Measurements from ENCODE around the gene CHST11.

The CHST11 gene

GRCh38 chr12:104479123-104479662, 22.4 kb downstream of the CHST11 start:
- DNase-seq (ENCODE audit: low read depth in 1 of 2, low spot score in 1 of 2): no peak

GRCh38 chr12:104480012-104480411, 23.3 kb downstream of the CHST11 start:
- DNase-seq (ENCODE audit: low read depth in 1 of 2, low spot score in 1 of 2): no peak

DNA sequence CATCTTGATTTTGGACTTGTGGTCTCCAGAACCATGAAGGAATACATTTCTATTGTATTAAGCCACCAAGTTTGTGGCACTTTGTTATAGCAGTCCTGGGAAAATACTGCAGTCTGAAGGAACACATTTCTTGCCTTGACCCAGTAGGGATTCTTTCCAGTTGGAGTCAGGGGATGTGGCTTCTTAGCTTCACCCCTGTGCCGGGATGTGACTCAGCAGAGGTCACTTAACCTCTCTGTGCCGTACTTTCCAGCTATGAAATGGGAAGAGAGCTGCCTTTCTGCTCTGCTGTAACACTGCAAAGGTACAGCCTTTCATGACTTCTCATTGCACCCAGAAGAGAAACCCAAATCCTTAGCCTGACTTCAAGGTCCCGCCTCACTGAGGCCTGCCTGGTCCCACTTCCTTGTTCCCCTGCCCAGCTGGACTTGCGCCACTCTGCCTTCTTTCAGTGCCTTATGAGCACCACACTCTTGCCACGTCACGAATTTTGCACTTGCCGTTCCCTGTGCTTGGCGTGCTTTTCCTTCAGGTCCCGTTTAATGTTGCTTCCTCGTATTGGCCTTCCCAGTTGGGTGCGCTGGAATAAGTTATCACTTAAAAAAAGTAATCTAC, 24.2 kb downstream of the CHST11 start:
- no peak for DNase-seq (ENCODE audit: low read depth in 1 of 2, low spot score in 1 of 2)

DNA sequence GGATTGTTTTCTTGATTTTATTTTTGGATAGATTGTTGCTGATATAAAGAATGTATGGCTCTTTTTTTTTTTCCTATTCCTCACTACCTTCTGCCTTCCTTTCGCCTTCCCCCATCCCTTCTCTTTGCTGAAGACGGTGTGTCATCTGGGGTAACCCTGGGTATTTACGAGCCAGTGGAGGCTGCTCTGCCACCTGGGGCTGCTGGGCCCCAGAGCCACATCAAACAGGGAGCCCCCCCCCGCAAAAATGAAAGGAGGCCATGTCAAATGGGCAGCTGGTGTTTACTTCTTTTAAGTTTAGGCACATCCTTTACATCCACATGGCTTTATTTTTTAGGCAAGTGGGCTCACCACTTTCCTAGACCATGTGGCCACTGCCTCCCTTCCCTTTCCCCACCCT, 25.4 kb downstream of the CHST11 start:
- DNase-seq (ENCODE audit: low read depth in 1 of 2, low spot score in 1 of 2): no peak

DNA sequence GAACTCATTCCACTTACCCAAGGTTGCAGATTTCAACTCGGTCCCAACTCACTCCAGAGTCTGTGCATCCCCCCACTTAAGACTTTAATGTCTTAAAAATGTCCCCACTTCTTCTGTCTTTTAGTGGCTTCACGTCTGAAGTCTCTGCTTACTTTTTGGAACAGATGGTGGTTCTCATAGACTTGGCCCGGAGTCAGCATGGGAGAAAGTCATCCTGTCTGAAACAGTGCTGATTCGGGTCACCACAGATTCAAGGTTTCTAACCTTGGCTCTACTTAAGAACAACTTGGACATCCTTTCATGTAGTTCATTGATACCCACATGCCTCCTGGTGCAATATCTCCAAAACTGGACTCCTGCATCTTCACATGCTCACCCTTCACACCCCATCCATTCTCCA, 26.0 kb downstream of the CHST11 start:
- no peak for DNase-seq (ENCODE audit: low read depth in 1 of 2, low spot score in 1 of 2)

GRCh38 chr12:104484079-104484478, 27.3 kb downstream of the CHST11 start:
- DNase-seq (ENCODE audit: low read depth in 1 of 2, low spot score in 1 of 2): no peak

- DNase-seq (ENCODE audit: low read depth in 1 of 2, low spot score in 1 of 2): peak in 1 of 2 donors; percentile 20
These were observed 29.1 kb downstream of the CHST11 start for GRCh38 chr12:104485651-104486362.

GRCh38 chr12:104486363-104486750, 29.6 kb downstream of the CHST11 start:
- DNase-seq (ENCODE audit: low read depth in 1 of 2, low spot score in 1 of 2): no peak

GRCh38 chr12:104486943-104487819, 30.4 kb downstream of the CHST11 start:
- no peak for DNase-seq (ENCODE audit: low read depth in 1 of 2, low spot score in 1 of 2)

GRCh38 chr12:104488374-104488773, 31.6 kb downstream of the CHST11 start:
- no peak for DNase-seq (ENCODE audit: low read depth in 1 of 2, low spot score in 1 of 2)

DNA sequence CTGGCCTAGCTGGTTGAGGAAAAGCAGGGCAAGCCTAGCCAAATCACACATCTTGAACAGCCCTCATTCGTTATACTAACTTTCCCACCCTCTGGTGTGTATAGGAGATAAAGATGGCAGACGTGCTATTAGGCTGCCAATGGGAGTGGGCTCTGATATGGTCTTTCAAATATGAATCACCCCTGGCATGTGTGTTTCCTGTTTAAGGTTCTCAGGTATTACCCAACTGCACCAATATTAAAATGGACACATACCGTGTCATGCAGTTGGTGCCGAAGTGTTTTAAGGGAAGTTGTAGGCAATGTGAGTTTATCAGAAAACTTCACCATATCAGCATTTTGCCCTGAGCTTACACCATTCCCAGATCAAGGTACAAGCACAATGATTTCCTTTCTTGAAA, 33.4 kb downstream of the CHST11 start:
- no peak for DNase-seq (ENCODE audit: low read depth in 1 of 2, low spot score in 1 of 2)

GRCh38 chr12:104490850-104491249, 34.1 kb downstream of the CHST11 start:
- DNase-seq (ENCODE audit: low read depth in 1 of 2, low spot score in 1 of 2): no peak

GRCh38 chr12:104493496-104493895, 36.7 kb downstream of the CHST11 start:
- DNase-seq (ENCODE audit: low read depth in 1 of 2, low spot score in 1 of 2): no peak

DNA sequence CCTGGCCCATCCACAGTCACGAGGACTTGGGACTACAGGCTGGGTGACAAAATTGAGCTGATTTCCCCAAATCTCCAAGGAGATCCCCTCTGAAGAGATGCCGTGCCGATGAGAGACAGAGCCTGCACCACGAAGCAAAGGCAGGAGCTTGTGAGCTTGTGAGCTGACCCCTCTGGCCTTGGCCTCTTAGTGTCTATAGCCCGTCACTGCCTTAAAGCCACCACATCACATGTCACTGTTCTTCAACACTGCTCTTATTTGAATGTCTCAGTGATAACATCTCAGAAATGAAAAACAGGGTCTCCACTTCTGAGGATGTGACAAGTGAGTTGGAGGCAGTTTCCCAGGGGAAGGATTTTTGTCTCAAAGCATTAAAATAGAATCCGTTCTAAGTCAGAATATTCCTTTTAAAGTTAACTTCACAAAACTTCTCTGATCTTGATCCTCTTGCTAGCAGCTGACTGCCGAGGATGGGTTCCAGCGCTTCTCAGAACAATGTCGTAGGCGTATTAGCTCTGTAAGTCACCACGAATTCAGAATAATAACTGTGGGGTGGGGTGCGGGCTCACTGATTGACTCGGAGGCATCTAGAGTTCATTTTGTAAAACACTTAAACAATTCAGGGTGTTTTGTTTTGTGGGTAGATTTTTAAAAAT, 37.5 kb downstream of the CHST11 start:
- DNase-seq (ENCODE audit: low read depth in 1 of 2, low spot score in 1 of 2): peak in 1 of 2 donors; percentile 63

DNA sequence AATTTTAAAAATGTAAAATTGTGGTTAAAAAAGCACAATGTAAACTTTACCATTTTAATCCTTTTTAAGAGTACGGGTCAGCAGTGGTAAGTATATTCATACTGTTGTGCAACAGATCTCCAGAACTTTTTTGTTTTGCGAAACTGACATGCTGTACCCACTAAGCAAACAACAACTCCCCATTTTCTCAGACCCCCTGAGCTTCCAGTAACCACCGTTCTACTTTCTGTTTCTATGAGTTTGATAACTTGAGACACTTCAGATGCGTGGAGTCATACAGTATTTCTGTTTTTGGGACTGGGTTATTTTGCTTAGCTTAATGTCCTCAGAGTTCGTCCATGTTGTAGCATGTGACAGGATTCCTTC, 38.0 kb downstream of the CHST11 start:
- no peak for DNase-seq (ENCODE audit: low read depth in 1 of 2, low spot score in 1 of 2)

- no peak for DNase-seq (ENCODE audit: low read depth in 1 of 2, low spot score in 1 of 2)
These were observed 39.0 kb downstream of the CHST11 start for GRCh38 chr12:104495786-104496185.

GRCh38 chr12:104496336-104496735, 39.6 kb downstream of the CHST11 start:
- no peak for DNase-seq (ENCODE audit: low read depth in 1 of 2, low spot score in 1 of 2)

DNA sequence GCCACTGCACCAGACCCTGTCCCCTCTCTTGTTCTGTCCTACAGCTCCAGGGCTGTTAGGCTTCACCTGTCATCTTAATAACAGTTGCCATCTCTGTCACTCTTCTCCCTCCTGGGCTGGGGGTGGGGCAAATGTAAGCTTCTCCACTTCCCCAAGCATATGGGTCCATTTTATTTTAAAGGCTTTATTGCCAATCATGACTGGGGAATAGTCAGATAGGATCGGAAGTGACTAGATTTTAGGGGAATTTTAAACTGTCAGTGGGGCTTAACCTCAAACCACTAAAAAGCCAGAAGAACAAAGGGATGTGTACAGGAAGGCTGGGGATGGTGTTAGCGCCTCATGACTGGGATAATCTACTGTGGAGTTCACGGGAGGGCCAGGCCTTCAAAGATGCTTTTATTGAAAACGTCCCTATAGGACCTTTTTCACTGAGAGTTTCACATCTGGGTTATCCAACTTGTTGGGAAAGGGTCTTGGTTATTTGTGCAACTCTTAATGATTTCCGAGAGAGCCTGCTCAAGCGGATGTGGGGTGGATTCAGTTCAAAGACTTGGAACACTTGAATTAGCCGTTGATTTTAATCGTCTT, 41.6 kb downstream of the CHST11 start:
- DNase-seq (ENCODE audit: low read depth in 1 of 2, low spot score in 1 of 2): no peak

DNA sequence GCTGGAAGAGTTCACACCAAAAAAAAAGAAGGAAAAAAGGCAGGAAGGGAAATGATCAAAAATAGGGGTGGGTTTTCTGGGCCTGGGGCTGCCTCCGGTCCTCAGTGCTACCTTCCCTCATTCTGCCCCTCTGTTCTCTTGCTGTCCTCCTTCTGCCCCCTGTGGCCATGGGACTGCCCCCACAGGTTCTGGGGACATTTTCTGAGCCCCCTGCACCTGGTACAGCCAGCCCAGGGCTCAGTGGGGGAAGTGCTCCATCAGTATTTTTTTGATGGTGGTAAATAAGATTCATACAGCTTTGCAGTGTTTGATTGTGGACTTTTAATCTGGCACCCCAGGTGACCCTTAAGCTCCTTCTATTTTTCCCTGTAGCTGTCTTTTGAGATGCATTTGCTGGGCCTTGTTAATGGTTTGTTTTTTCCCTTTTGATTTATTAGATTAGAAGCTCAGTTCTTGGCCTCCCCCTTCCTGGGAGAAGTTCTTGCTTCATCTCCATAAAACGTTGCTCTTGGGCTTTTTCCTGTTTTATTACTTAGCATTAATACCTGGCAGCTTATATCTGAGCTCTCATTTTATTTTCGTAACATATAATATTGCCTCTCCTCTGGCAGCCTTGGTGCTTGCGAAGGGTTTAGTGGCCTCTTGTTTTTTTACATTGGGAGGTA, 43.1 kb downstream of the CHST11 start:
- no peak for DNase-seq (ENCODE audit: low read depth in 1 of 2, low spot score in 1 of 2)

DNA sequence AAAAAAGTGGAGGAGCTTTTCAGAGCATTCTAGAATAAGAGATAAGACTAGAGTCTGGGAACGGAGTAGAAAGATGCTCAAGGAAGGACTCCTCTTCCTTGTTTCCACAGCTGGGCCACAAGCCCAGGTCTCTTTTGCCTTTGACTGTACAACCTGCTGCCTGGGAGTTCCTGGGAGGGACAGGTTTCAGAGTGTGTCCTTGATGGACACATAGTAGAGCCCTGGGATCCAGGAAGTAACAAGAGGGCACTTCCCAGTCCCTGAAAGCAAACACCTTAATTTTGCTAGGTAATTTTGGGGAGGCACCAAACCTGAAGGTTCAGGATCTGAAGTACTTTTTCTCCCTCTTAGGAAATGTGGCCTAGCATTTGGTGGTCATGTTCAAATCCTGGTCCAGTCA, 44.4 kb downstream of the CHST11 start:
- DNase-seq (ENCODE audit: low read depth in 1 of 2, low spot score in 1 of 2): no peak
